NCI-H2107 treated with DMSO at 0.1 percent for 48 hours (cell line): ENCODE measurements around the gene LINGO3.

Source experiments
- DNase-seq: peaks from one replicate; lab custom pipeline; 2025; ENCODE audit not compliant: unreplicated experiment; lab: John Stamatoyannopoulos, UW

LINGO3 gene

GRCh38 chr19:2266183-2266993 lies 41.6 kb downstream of the LINGO3 start:
- DNase-seq = peak; percentile 46

GRCh38 chr19:2261438-2262172 lies 46.3 kb downstream of the LINGO3 start:
- DNase-seq = no peak

- DNase-seq = peak; percentile 75
Measured at GRCh38 chr19:2260341-2260805, 47.6 kb downstream of the LINGO3 start.

- DNase-seq = no peak
Measured at GRCh38 chr19:2259336-2259735, 48.6 kb downstream of the LINGO3 start.
